SW480 (cell line): ENCODE measurements around the gene DDX50.
"Not testable (repeated sequence)": the region's sequence is repeated elsewhere in the genome, so short reads cannot be mapped to it uniquely, and the experiment has no call there.

ENCODE experiments used
- DNase-seq: peaks from one replicate; pipeline ENCODE4 v3.0.0-alpha.2; 2016; ENCODE audit warnings: low spot score

The DDX50 gene

DNA sequence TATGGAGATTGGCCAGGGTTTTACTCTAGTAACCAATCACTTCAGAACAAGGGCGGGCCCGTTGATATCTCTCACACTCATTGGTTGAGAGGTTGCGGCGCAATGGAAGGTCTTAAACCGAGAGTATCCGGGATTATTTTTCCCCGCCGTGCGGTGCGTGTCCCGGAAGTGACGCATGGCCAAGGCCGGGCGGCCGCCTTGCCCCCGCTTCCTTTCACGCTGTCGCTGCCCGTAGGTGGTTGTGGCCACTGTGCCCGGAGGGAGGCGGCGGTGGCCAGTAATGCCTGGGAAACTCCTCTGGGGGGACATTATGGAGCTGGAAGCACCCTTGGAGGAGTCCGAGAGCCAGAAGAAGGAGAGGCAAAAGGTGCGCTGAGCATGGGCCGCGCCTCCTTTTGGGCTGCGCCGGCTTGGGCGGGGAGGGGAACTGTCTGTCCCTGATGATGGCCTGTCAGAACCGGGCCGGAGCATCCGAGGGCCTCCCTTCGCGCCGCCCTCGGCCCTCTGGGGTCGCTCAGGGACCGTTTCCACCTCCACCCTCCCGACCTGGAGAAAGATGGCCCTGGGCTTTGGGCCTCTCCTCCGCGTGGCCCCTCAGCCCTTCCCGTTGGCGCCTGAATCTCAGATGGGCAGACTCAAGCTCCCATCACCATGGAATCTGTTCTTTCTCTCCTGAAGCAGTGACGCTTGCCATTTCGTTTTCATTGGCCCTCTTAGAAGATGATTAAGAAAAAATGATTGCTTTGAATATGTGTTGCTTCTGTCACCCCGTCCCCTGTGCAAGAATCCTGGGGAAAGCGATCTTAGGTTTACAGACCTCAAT lies at the start of gene DDX50:
Gene DDX50 (plus strand): TSS at position 211 of the 823 bp plus-strand sequence. CDS start 70 bp downstream, at position 281.
- DNase-seq = peak; percentile 99

DNA sequence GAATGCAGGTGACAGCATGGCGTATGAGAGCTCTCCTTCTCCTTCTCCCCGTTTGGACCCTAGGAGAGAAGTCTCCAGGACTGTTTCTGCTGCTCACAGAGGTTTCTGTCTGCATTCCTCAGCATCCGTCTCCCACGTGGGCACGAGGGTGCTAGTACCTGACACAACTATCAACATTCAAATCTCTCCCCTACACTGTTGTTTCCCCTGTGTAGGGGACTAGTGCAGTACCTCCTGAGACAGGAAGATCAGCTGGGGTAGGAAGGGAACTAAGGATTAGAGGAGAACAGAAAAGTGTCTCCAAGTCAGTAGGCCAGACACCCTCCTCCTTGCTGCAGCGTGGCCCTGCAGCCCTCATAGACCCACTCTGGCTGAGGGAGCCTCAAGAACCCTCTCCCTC lies 44.8 kb upstream of the DDX50 start:
- no peak for DNase-seq

DNA sequence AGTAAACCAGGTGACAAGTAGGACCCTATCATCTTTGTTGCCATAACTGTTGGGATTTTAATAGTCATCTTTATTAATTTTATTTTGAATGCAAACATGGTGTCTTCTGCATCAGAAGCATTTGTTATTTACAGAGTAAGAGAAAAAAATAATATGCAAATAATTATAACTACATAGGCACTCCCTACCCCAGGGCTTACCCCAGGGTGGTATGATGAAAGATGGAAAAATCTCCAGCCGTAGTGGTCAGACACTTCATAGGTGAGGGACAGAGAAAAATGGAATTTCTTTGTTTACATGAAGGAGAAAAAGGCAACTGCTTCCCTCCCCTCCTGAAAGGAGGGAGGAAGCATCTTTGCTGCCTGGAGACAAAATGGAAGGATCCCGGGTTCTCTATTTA lies 44.1 kb upstream of the DDX50 start:
- DNase-seq = no peak

DNA sequence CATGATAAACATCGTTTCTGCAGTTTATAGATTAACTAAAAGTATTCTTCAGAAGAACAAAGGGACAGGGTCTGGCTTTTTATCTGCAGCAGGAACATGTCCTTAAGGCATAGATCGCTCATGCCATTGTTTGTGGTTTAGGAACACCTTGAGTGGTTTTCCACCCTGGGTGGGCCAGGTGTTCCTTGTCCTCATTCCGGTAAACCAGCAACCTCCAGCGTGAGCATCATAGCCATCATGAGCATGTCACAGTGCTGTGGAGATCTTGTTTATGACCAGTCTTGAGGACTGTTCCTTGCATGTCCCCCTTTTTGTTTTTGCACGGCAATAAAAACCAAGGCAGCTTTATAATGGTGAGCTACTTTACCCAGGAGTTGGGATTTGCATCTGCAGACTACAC lies 39.9 kb upstream of the DDX50 start:
- no peak for DNase-seq

GRCh38 chr10:68864611-68865010 lies 36.5 kb upstream of the DDX50 start:
- DNase-seq = no peak

GRCh38 chr10:68868173-68868572 lies 32.9 kb upstream of the DDX50 start:
- DNase-seq = not testable (repeated sequence)

- DNase-seq = no peak
Measured at GRCh38 chr10:68869623-68870022, 31.5 kb upstream of the DDX50 start.

- DNase-seq = no peak
Measured at GRCh38 chr10:68870061-68870460, 31.1 kb upstream of the DDX50 start.

- DNase-seq = no peak
Measured at GRCh38 chr10:68870545-68871104, 30.5 kb upstream of the DDX50 start.

GRCh38 chr10:68871105-68871711 lies 29.9 kb upstream of the DDX50 start:
- no peak for DNase-seq

GRCh38 chr10:68871731-68872342 lies 29.3 kb upstream of the DDX50 start:
- DNase-seq = no peak

DNA sequence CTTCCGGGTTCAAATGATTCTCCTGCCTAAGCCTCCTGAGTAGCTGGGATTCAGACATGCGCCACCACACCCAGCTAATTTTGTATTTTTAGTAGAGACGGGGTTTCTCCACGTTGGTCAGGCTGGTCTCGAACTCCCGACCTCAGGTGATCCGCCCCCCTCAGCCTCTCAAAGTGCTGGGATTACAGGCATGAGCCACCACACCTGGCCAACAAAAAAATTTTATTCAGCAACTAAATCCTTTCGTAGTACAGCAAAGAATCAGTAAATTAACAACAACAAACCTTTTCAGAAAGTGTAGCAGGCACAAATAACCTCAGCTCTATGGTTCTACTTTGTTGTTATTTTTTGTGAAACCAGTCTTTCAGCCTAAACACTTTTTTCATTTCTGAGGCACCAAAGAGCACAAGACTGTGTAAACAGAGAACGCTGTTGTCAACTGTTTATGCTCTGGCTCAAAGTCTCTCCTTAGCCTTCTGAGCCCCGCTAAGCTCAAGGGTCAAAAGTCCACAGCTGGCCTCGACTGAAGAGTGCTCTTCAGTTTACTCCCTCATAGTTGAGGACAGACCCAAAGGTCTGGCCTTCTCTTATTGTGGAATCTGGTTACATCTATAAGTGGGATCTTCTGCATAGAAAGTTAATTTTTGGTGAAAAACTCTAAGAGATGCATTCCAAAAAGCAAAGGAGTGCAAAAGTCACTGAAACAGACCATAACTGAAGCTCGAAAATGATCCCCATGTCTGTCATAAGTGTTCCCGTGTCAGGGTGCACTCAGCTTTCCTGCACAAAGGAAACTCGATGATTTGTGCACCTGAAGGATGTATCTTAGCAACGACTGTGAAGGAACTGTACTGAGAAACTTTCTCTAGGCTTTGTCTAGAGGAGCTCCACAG lies 24.6 kb upstream of the DDX50 start:
- no peak for DNase-seq

DNA sequence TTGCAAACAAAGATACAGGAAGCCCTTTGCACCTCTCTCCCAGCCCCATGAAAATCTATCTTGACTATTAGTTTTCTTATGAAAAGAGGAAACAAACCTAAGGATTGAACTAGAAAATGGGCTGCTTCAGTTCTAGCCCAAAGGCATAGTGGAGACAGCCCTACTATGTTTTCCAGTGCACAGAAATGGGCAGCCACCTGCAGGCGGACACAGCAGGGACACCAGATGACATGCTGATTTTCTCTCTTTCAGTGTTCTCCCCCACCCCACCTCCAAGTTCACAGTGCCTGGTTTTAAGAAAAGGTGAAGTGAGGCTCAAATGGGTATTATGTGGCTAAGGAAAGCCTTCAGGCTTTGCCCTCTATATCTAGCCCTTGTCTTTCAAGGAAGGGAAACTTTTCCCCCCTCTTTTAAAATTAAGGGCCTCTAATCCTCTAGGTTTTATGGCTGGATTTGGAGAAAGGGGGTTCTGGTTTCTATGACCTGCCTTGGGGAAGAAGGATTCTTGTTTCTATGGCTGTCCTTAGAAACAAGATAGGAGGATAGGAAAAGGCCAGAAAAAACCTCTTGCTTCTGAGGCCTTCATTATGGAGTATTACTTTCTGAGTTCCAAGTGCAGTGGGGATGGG lies 23.5 kb upstream of the DDX50 start:
- DNase-seq = no peak

- no peak for DNase-seq
Measured at GRCh38 chr10:68878496-68878895, 22.6 kb upstream of the DDX50 start.

GRCh38 chr10:68879628-68880027 lies 21.5 kb upstream of the DDX50 start:
- no peak for DNase-seq

- DNase-seq = no peak
Measured at GRCh38 chr10:68880181-68880580, 20.9 kb upstream of the DDX50 start.

- DNase-seq = no peak
Measured at GRCh38 chr10:68895041-68895440, 6.1 kb upstream of the DDX50 start.

- DNase-seq = peak; percentile 53
Measured at GRCh38 chr10:68897336-68897741, 3.8 kb upstream of the DDX50 start.

- no peak for DNase-seq
Measured at GRCh38 chr10:68899186-68899745, 1.8 kb upstream of the DDX50 start.

- DNase-seq = peak; percentile 52
Measured at GRCh38 chr10:68900427-68901104, 549 bp upstream of the DDX50 start.
